ENCODE measurements around the gene LEKR1. TPM values are rescaled to one million over a fixed set of nuclear protein-coding genes. Genes with fewer than 3 reads are reported as not detected.
"Not testable (repeated sequence)": the region's sequence is repeated elsewhere in the genome, so short reads cannot be mapped to it uniquely, and the experiment has no call there.

The LEKR1 gene
- total RNA-seq, 1 donor from 2014 or later: 0.27 TPM

DNA sequence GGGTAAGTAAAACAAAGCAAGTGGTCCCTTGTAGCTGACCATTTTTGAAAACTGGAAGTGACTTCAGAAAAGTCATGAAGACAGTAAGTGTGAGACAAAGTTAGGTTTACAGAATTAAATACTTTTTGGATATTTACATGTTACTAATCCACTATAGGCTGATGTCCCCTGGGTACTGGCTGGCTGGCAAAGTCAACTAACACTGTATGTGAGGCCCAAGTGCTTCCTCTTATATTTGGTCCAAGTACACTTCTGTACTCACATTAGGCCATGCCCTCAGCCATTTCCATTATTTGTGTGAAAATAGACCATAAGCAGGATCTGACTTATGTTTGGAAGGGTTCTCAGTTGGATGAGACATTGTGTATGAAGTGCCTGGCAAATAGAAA, 5.5 kb upstream of the LEKR1 start:
- no peaks in the 10 kb centered on the region for H3K79me2 ChIP-seq (ENCODE audit: insufficient read depth, low read length)
- no peaks in the 10 kb centered on the region for H3K27me3 ChIP-seq (ENCODE audit: insufficient read depth, low read length)
- H3K27ac ChIP-seq (ENCODE audit: low read depth, low read length): peak overlapping the region; percentile 98
- Mint-ChIP-seq H3K36me3 (ENCODE audit: low read depth, unreplicated experiment) (no peaks in the 10 kb centered on the region), H3K27ac (ENCODE audit: unreplicated experiment) (peak overlapping the region; percentile 58), H3K27me3 (ENCODE audit: low read depth, unreplicated experiment) (no peaks in the 10 kb centered on the region), H3K4me3 (ENCODE audit: unreplicated experiment) (no peak overlapping the region), H3K4me1 (ENCODE audit: low read depth, unreplicated experiment) (peaks cover 44% of the 10 kb centered on the region), H3K9me3 (ENCODE audit: unreplicated experiment) (no peaks in the 10 kb centered on the region)
- DNase-seq (ENCODE audit: low read depth) (peak; percentile 41), FAIRE-seq (no peak)
- H3K4me3 ChIP-seq (ENCODE audit: insufficient read depth, low read depth, low read length): no peak overlapping the region
- peaks cover 51% of the 10 kb centered on the region for H3K4me1 ChIP-seq (ENCODE audit: insufficient read depth, low read length)
- no peak overlapping the region for H3K4me2 ChIP-seq (ENCODE audit: low read length)
- no peak overlapping the region for H2AFZ ChIP-seq (ENCODE audit: low read depth, low read length)
- no peaks in the 10 kb centered on the region for H3K36me3 ChIP-seq (ENCODE audit: insufficient read depth, low read length)
- no peaks in the 10 kb centered on the region for H4K20me1 ChIP-seq (ENCODE audit: insufficient read depth, low read length)
- H3K9ac ChIP-seq (ENCODE audit: low read length): no peak overlapping the region
- TF ChIP-seq EZH2 (IDR thresholded peaks at IDR 0.05; ENCODE audit: insufficient read depth, low read length): no peak
- TF ChIP-seq, protein P1, sequence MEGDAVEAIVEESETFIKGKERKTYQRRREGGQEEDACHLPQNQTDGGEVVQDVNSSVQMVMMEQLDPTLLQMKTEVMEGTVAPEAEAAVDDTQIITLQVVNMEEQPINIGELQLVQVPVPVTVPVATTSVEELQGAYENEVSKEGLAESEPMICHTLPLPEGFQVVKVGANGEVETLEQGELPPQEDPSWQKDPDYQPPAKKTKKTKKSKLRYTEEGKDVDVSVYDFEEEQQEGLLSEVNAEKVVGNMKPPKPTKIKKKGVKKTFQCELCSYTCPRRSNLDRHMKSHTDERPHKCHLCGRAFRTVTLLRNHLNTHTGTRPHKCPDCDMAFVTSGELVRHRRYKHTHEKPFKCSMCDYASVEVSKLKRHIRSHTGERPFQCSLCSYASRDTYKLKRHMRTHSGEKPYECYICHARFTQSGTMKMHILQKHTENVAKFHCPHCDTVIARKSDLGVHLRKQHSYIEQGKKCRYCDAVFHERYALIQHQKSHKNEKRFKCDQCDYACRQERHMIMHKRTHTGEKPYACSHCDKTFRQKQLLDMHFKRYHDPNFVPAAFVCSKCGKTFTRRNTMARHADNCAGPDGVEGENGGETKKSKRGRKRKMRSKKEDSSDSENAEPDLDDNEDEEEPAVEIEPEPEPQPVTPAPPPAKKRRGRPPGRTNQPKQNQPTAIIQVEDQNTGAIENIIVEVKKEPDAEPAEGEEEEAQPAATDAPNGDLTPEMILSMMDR (IDR thresholded peaks at IDR 0.05; ENCODE audit: insufficient read depth, low read depth, low read length): no peak
- no peaks in the 10 kb centered on the region for H3K9me3 ChIP-seq (ENCODE audit: insufficient read depth, low read depth, low read length)

DNA sequence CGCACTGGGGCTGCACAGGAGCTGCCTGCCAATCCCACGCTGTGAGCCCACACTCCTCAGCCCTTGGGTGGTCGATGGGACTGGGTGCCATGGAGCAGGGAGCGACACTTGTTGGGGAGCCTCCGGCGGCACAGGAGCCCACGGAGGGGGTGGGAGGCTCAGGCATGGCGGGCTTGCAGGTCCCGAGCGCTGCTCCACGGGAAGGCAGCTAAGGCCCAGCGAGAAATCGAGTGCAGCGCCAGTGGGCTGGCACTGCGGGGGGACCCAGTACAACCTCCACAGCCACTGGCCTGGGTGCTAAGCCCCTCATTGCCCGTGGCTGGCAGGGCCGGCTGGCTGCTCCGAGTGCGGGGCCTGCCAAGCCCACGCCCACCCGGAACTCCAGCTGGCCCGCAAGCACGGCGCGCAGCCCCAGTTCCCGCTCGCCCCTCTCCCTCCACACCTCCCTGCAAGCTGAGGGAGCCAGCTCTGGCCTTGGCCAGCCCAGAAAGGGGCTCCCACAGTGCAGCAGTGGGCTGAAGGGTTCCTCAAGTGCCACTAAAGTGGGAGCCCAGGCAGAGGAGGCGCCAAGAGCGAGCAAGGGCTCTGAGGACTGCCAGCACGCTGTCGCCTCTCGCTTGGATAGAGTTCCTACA, 3.4 kb upstream of the LEKR1 start:
- not testable (repeated sequence) for H3K9ac ChIP-seq (ENCODE audit: low read length); H3K4me3 ChIP-seq (ENCODE audit: insufficient read depth, low read depth, low read length); H3K36me3 ChIP-seq (ENCODE audit: insufficient read depth, low read length); H2AFZ ChIP-seq (ENCODE audit: low read depth, low read length); H4K20me1 ChIP-seq (ENCODE audit: insufficient read depth, low read length); H3K27me3 ChIP-seq (ENCODE audit: insufficient read depth, low read length); DNase-seq (ENCODE audit: low read depth); H3K9me3 Mint-ChIP-seq (ENCODE audit: unreplicated experiment); FAIRE-seq; H3K27ac ChIP-seq (ENCODE audit: low read depth, low read length); H3K27ac Mint-ChIP-seq (ENCODE audit: unreplicated experiment); H3K27me3 Mint-ChIP-seq (ENCODE audit: low read depth, unreplicated experiment); H3K9me3 ChIP-seq (ENCODE audit: insufficient read depth, low read depth, low read length); H3K4me2 ChIP-seq (ENCODE audit: low read length); H3K36me3 Mint-ChIP-seq (ENCODE audit: low read depth, unreplicated experiment); H3K4me3 Mint-ChIP-seq (ENCODE audit: unreplicated experiment); H3K79me2 ChIP-seq (ENCODE audit: insufficient read depth, low read length)
- peaks cover 37% of the 10 kb centered on the region for H3K4me1 Mint-ChIP-seq (ENCODE audit: low read depth, unreplicated experiment)
- H3K4me1 ChIP-seq (ENCODE audit: insufficient read depth, low read length): peaks cover 46% of the 10 kb centered on the region

DNA sequence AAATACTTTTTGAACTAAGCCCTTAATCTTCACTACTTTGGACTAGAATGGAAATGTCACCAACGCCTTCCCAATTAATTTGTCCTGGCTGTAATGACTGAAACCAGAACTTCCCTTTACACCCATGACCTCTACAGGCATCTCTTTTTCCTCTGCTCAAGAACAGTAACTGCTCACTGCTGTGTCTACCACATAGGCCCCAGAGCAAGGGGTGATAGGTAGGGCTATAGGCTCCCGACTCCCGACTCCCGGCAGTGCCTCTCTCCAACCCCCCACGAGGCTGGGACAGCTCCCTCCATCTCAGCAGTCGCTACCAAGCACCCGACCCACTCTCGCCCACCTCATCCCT, 384 bp upstream of the LEKR1 start:
- Histone ChIP-seq H3K27me3 (ENCODE audit: insufficient read depth, low read length) (no peaks in the 10 kb centered on the region), H3K4me2 (ENCODE audit: low read length) (peak overlapping the region; percentile 90), H3K79me2 (ENCODE audit: insufficient read depth, low read length) (no peaks in the 10 kb centered on the region), H2AFZ (ENCODE audit: low read depth, low read length) (peak overlapping the region; percentile 71), H3K9ac (ENCODE audit: low read length) (peak overlapping the region; percentile 94), H3K4me1 (ENCODE audit: insufficient read depth, low read length) (peaks cover 18% of the 10 kb centered on the region), H3K27ac (ENCODE audit: low read depth, low read length) (peak overlapping the region; percentile 96), H3K36me3 (ENCODE audit: insufficient read depth, low read length) (no peaks in the 10 kb centered on the region), H3K9me3 (ENCODE audit: insufficient read depth, low read depth, low read length) (no peaks in the 10 kb centered on the region), H4K20me1 (ENCODE audit: insufficient read depth, low read length) (no peaks in the 10 kb centered on the region), H3K4me3 (ENCODE audit: insufficient read depth, low read depth, low read length) (peak overlapping the region; percentile 64)
- FAIRE-seq (no peak), DNase-seq (ENCODE audit: low read depth) (no peak)
- Mint-ChIP-seq H3K27ac (ENCODE audit: unreplicated experiment) (peak overlapping the region; percentile 97), H3K36me3 (ENCODE audit: low read depth, unreplicated experiment) (no peaks in the 10 kb centered on the region), H3K4me3 (ENCODE audit: unreplicated experiment) (peak overlapping the region; percentile 83), H3K4me1 (ENCODE audit: low read depth, unreplicated experiment) (peaks cover 11% of the 10 kb centered on the region), H3K9me3 (ENCODE audit: unreplicated experiment) (peaks cover 4% of the 10 kb centered on the region), H3K27me3 (ENCODE audit: low read depth, unreplicated experiment) (no peaks in the 10 kb centered on the region)
- TF ChIP-seq, protein P1 (IDR thresholded peaks at IDR 0.05; ENCODE audit: insufficient read depth, low read depth, low read length): no peak
- no peak for TF ChIP-seq EZH2 (IDR thresholded peaks at IDR 0.05; ENCODE audit: insufficient read depth, low read length)
